ENCODE measurements around the gene CAPN14. TPM values are rescaled to one million over a fixed set of nuclear protein-coding genes. Genes with fewer than 3 reads are reported as not detected.
A peak's percentile ranks its signal among the peaks of the same experiment; 100 is the strongest.

The CAPN14 gene
- total RNA-seq, 1 experiment from 2014 or later, result not detected

GRCh38 chr2:31216734-31217133 lies 581 bp downstream of the CAPN14 start:
- no peaks in the 10 kb centered on the region for H3K36me3 ChIP-seq (ENCODE audit: low read depth, low read length)
- H3K9me3 ChIP-seq (ENCODE audit: low read length), result no peaks in the 10 kb centered on the region
- intact Hi-C loops (cut with micrococcal nuclease), result no loop called here
- no peak overlapping the region for H3K4me2 ChIP-seq (ENCODE audit: low read length)
- no peak overlapping the region for H3K9ac ChIP-seq (ENCODE audit: low read length)
- no peaks in the 10 kb centered on the region for H3K9me2 ChIP-seq (replicated peaks; ENCODE audit: low read length)
- H3K4me1 ChIP-seq (ENCODE audit: insufficient read depth, low read length), result peaks cover 20% of the 10 kb centered on the region
- H2AFZ ChIP-seq (ENCODE audit: low read length), result no peak overlapping the region
- H4K20me1 ChIP-seq (ENCODE audit: low read length), result no peaks in the 10 kb centered on the region
- POLR2A ChIA-PET (ENCODE audit: unreplicated experiment), result no interaction called here
- no peak overlapping the region for H3K27ac ChIP-seq (ENCODE audit: low read length)
- DNase-seq, result no peak
- no peak for ATAC-seq
- BruUV-seq (replicated peaks), result no TSS peak
- H3K4me3 ChIP-seq (ENCODE audit: low read length), result no peak overlapping the region
- H3K79me2 ChIP-seq (ENCODE audit: low read length), result no peaks in the 10 kb centered on the region
- no peaks in the 10 kb centered on the region for H3F3A ChIP-seq (ENCODE audit: low read length, unreplicated experiment)
- CTCF ChIA-PET, result no interaction called here
- no peak for TF ChIP-seq EZH2 (IDR thresholded peaks at IDR 0.05; ENCODE audit: low read length, unreplicated experiment)
- TF ChIP-seq EZH2phosphoT487 (IDR thresholded peaks at IDR 0.05; ENCODE audit: borderline replicate concordance, low read length), result no peak
- no peak for TF ChIP-seq CTCF (conservative IDR thresholded peaks at IDR 0.05; ENCODE audit: low read depth, low read length)
- peaks cover 34% of the 10 kb centered on the region for H3K27me3 ChIP-seq (ENCODE audit: low read length)

- Histone ChIP-seq H4K20me1 (ENCODE audit: low read length) (no peaks in the 10 kb centered on the region), H3K4me1 (ENCODE audit: insufficient read depth, low read length) (peaks cover 20% of the 10 kb centered on the region), H3K9me3 (ENCODE audit: low read length) (no peaks in the 10 kb centered on the region), H3K9me2 (replicated peaks; ENCODE audit: low read length) (no peaks in the 10 kb centered on the region), H3F3A (ENCODE audit: low read length, unreplicated experiment) (no peaks in the 10 kb centered on the region), H3K4me3 (ENCODE audit: low read length) (no peak overlapping the region), H3K79me2 (ENCODE audit: low read length) (no peaks in the 10 kb centered on the region), H2AFZ (ENCODE audit: low read length) (no peak overlapping the region), H3K27ac (ENCODE audit: low read length) (peak overlapping the region; percentile 54), H3K9ac (ENCODE audit: low read length) (no peak overlapping the region), H3K36me3 (ENCODE audit: low read depth, low read length) (no peaks in the 10 kb centered on the region), H3K4me2 (ENCODE audit: low read length) (no peak overlapping the region), H3K27me3 (ENCODE audit: low read length) (peaks cover 12% of the 10 kb centered on the region; the same call in 1 of the 2 replicates)
- CTCF ChIA-PET, result no interaction called here
- TF ChIP-seq EZH2 (IDR thresholded peaks at IDR 0.05; ENCODE audit: low read length, unreplicated experiment), result no peak
- no peak for TF ChIP-seq CTCF (conservative IDR thresholded peaks at IDR 0.05; ENCODE audit: low read depth, low read length)
- TF ChIP-seq EZH2phosphoT487 (IDR thresholded peaks at IDR 0.05; ENCODE audit: borderline replicate concordance, low read length), result no peak
- ATAC-seq, result no peak
- BruUV-seq (replicated peaks), result no TSS peak
- DNase-seq, result no peak
- intact Hi-C loops (cut with micrococcal nuclease), result no loop called here
- POLR2A ChIA-PET (ENCODE audit: unreplicated experiment), result no interaction called here
These were observed 2.8 kb downstream of the CAPN14 start for GRCh38 chr2:31214444-31214915.

- H3K9me2 ChIP-seq (replicated peaks; ENCODE audit: low read length), result no peaks in the 10 kb centered on the region
- no peak overlapping the region for H3K4me2 ChIP-seq (ENCODE audit: low read length)
- H3K79me2 ChIP-seq (ENCODE audit: low read length), result no peaks in the 10 kb centered on the region
- H3K9me3 ChIP-seq (ENCODE audit: low read length), result no peaks in the 10 kb centered on the region
- no peaks in the 10 kb centered on the region for H3F3A ChIP-seq (ENCODE audit: low read length, unreplicated experiment)
- no peak for TF ChIP-seq EZH2phosphoT487 (IDR thresholded peaks at IDR 0.05; ENCODE audit: borderline replicate concordance, low read length)
- no peak for TF ChIP-seq CTCF (conservative IDR thresholded peaks at IDR 0.05; ENCODE audit: low read depth, low read length)
- TF ChIP-seq EZH2 (IDR thresholded peaks at IDR 0.05; ENCODE audit: low read length, unreplicated experiment), result no peak
- peaks cover 20% of the 10 kb centered on the region for H3K4me1 ChIP-seq (ENCODE audit: insufficient read depth, low read length)
- no peak overlapping the region for H2AFZ ChIP-seq (ENCODE audit: low read length)
- DNase-seq, result peak; percentile 64
- ATAC-seq, result no peak
- intact Hi-C loops (cut with micrococcal nuclease), result no loop called here
- peak overlapping the region; percentile 54 for H3K27ac ChIP-seq (ENCODE audit: low read length)
- H3K36me3 ChIP-seq (ENCODE audit: low read depth, low read length), result no peaks in the 10 kb centered on the region
- CTCF ChIA-PET, result no interaction called here
- H4K20me1 ChIP-seq (ENCODE audit: low read length), result no peaks in the 10 kb centered on the region
- no peak overlapping the region for H3K9ac ChIP-seq (ENCODE audit: low read length)
- H3K27me3 ChIP-seq (ENCODE audit: low read length), result 0 out of 2 replicates have a peak, but pooled peaks cover 5% of the 10 kb centered on the region
- H3K4me3 ChIP-seq (ENCODE audit: low read length), result no peak overlapping the region
- POLR2A ChIA-PET (ENCODE audit: unreplicated experiment), result no interaction called here
- no TSS peak for BruUV-seq (replicated peaks)
These were observed 3.5 kb downstream of the CAPN14 start for GRCh38 chr2:31213601-31214443.

All from PC-3 (cell line).